Activated naive CD4-positive, alpha-beta T cell treated with anti-CD3 and anti-CD28 coated beads for 36 hours (primary cell): ENCODE measurements around the gene TOR3A. TPM values are rescaled to one million over a fixed set of nuclear protein-coding genes. Genes with fewer than 3 reads are reported as not detected.

ENCODE experiments used
- CTCF ChIA-PET: fragments of 350-600 bp; sonication (Branson Sonifier 250); formaldehyde crosslinking; loops from one replicate; lab custom pipeline; 2021; ENCODE audit warnings: antibody characterized with exemption; lab: Charles Lee
- DNase-seq: peaks from one replicate; pipeline ENCODE4 v3.0.0-alpha.2; 2020
- H3K27ac Mint-ChIP-seq: one replicate; pipeline ENCODE4 v1.8.0; 2021; ENCODE audit warnings: mild to moderate bottlenecking, mixed read lengths
- H3K27me3 Mint-ChIP-seq: one replicate; pipeline ENCODE4 v1.8.0; 2021; ENCODE audit warnings: low read depth, mixed read lengths
- H3K36me3 Mint-ChIP-seq: one replicate; pipeline ENCODE4 v1.8.0; 2021; ENCODE audit warnings: low read depth, mixed read lengths
- H3K4me1 Mint-ChIP-seq: one replicate; pipeline ENCODE4 v1.8.0; 2021; ENCODE audit warnings: low read depth, mixed read lengths
- H3K4me3 Mint-ChIP-seq: one replicate; pipeline ENCODE4 v1.8.0; 2021; ENCODE audit warnings: mild to moderate bottlenecking, moderate library complexity, mixed read lengths
- H3K9me3 Mint-ChIP-seq: one replicate; pipeline ENCODE4 v1.8.0; 2021; ENCODE audit warnings: mixed read lengths
- intact Hi-C: fragments of 100-400 bp; cut with micrococcal nuclease; formaldehyde crosslinking; loops from one replicate; pipeline ENCODE4 v1.15.1; 2023
- total RNA-seq, 2 experiments: library from RNA; stranded (reverse); gene quantifications; one replicate each; pipeline ENCODE4 v1.2.3, GENCODE V29; 2021

The TOR3A gene
- total RNA-seq, 2 experiments from 2014 or later, result 35.8 to 39.2 TPM

DNA sequence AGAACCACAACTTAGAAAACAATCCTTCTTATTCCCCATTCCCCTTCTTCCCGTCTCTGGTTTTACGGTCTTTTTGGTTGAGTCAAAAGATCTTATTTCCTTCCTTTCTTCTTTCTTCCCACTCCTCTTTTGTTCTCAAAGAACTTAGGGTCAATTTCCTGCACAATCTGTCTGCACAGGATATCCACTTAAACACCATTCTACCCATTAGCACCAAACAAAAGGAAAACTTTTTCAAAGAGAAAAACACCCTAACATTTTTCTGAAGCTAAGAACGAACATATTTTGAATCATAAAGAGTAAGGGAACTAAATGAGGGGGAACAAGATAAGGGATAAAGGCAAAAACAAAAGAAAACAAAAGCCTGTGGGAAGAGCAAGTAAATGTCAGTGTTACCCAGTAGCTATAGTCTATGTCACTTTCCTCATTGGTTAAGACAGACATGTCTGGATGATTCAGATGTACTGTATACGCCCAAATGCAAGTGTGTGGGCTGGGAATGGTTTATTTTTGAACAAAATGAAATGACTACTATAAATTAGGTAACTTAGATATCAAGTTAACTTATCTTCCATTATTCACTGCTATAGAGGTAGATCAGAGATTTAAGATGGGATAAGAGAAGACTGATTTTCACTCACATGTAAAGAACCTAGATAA is 59.9 kb downstream of the TOR3A start:
- intact Hi-C loops, result loop anchor here (1.0 to 10.0 kb wide), 8 partner anchors 12 to 1083 kb away; partner anchors contain the start of genes ABL2, CEP350 and SOAT1
- no peaks in the 10 kb centered on the region for H3K27me3 Mint-ChIP-seq
- H3K36me3 Mint-ChIP-seq, result peaks cover 2% of the 10 kb centered on the region
- H3K4me3 Mint-ChIP-seq, result peak overlapping the region; percentile 53
- peak; percentile 68 for DNase-seq
- H3K4me1 Mint-ChIP-seq, result peaks cover 40% of the 10 kb centered on the region
- H3K27ac Mint-ChIP-seq, result peak overlapping the region; percentile 86
- no peaks in the 10 kb centered on the region for H3K9me3 Mint-ChIP-seq
- CTCF ChIA-PET, result interaction anchor here (0.6 to 1.2 kb wide), 4 partner anchors 9 to 41 kb away, joined by 3 to 7 read pairs (median 4); no protein-coding TSS in a partner anchor

DNA sequence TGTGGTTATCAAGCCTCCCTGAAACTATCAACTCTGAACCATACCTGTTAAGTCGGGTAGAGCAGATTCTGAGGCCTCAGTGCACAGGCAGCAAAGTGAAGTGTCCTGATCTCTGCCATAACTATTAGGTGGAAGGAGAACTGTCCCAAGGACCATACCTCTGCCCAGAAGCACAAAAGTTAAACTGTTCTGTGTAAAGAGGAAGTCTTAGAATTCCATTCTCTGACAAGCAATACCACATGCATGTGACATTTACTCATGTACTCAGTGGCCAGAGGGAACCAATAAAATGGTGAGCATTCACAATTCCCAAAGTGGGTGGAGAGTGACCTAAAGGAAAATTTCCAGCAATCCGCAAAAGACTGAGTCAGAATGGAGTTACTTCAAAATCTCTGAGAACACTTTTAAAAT is 61.0 kb downstream of the TOR3A start:
- CTCF ChIA-PET, result no interaction called here
- H3K4me3 Mint-ChIP-seq, result peak overlapping the region; percentile 32
- H3K4me1 Mint-ChIP-seq, result peaks cover 41% of the 10 kb centered on the region
- peak overlapping the region; percentile 68 for H3K27ac Mint-ChIP-seq
- DNase-seq, result peak; percentile 30
- H3K36me3 Mint-ChIP-seq, result peaks cover 5% of the 10 kb centered on the region
- intact Hi-C loops, result loop anchor here (1.0 to 10.0 kb wide), 10 partner anchors 14 to 1082 kb away; partner anchors contain the start of genes ABL2, CEP350 and SOAT1
- H3K27me3 Mint-ChIP-seq, result no peaks in the 10 kb centered on the region
- H3K9me3 Mint-ChIP-seq, result no peaks in the 10 kb centered on the region

- H3K27ac Mint-ChIP-seq, result peak overlapping the region; percentile 68
- H3K27me3 Mint-ChIP-seq, result no peaks in the 10 kb centered on the region
- H3K4me1 Mint-ChIP-seq, result peaks cover 41% of the 10 kb centered on the region
- intact Hi-C loops, result loop anchor here (1.0 to 10.0 kb wide), 9 partner anchors 49 to 1081 kb away; partner anchors contain the start of genes ABL2, CEP350 and SOAT1
- H3K4me3 Mint-ChIP-seq, result no peak overlapping the region
- no peaks in the 10 kb centered on the region for H3K9me3 Mint-ChIP-seq
- peaks cover 5% of the 10 kb centered on the region for H3K36me3 Mint-ChIP-seq
- CTCF ChIA-PET, result interaction anchor here (0.7 to 0.9 kb wide), 2 partner anchors 13 to 225 kb away, joined by 3 read pairs; no protein-coding TSS in a partner anchor
- no peak for DNase-seq
These were observed 61.5 kb downstream of the TOR3A start for GRCh38 chr1:179143322-179143721.

- Mint-ChIP-seq H3K27me3 (no peaks in the 10 kb centered on the region), H3K4me1 (peaks cover 34% of the 10 kb centered on the region)
- intact Hi-C loops, result loop anchor here (5.0 to 10.0 kb wide), 3 partner anchors 148 to 1080 kb away; partner anchors contain the start of genes CEP350 and SOAT1
These were observed 62.8 kb downstream of the TOR3A start for GRCh38 chr1:179144626-179145025.

DNA sequence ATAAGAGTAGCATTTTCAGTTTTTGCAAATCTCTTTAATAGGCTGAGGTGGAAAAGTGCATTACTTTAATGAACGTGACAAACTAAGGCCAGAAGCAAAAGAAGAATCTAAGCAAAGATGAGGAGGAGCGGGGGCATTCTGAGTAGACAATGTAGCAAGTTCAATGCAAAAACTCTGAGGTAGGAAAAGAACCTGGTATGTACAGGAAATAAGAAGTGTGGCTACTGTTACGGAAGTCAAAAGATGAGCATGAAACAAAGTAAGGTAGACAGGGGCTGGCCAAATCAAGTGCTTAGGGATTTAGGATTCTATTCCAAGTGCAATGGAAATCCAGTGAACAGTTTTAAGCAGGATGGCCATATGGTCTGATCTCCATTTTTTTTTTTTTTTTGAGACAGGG is 63.7 kb downstream of the TOR3A start:
- Mint-ChIP-seq H3K9me3 (no peaks in the 10 kb centered on the region), H3K27ac (no peak overlapping the region), H3K4me1 (peaks cover 27% of the 10 kb centered on the region), H3K36me3 (peaks cover 9% of the 10 kb centered on the region), H3K4me3 (no peak overlapping the region), H3K27me3 (no peaks in the 10 kb centered on the region)
- no peak for DNase-seq
- CTCF ChIA-PET, result no interaction called here
- intact Hi-C loops, result loop anchor here (10.0 kb wide), 2 partner anchors 809 to 1079 kb away; partner anchors contain the start of gene CEP350

More at GRCh38 chr1:179144626-179145025, 62.8 kb downstream of the TOR3A start:
- CTCF ChIA-PET, result no interaction called here
- Mint-ChIP-seq H3K9me3 (no peaks in the 10 kb centered on the region), H3K36me3 (peaks cover 5% of the 10 kb centered on the region), H3K27ac (no peak overlapping the region), H3K4me3 (no peak overlapping the region)
- no peak for DNase-seq

Other genes with a start within 250 kb of the TOR3A start
- not detected for gene ANGPTL1, start 211.0 kb upstream of the TOR3A start, total RNA-seq
- 10 to 100 TPM; 35.1 to 36.1 TPM for gene FAM20B, start 56.2 kb upstream of the TOR3A start, total RNA-seq
- gene ABL2, start 147.6 kb downstream of the TOR3A start, total RNA-seq, result 1 to 10 TPM; 8.1 TPM
- gene SOAT1, start 211.7 kb downstream of the TOR3A start, total RNA-seq, result 10 to 100 TPM; 38.8 to 42.4 TPM